ENCODE measurements around the gene PON3.

Gene PON3

GRCh38 chr7:95396136-95397032, at the start of gene PON3:
Gene PON3 (minus strand): TSS chr7:95396375. CDS start chr7:95396350, 25 bp downstream.
- no peak for DNase-seq (ENCODE audit: low read depth in 1 of 2, low spot score in 1 of 2)

GRCh38 chr7:95444796-95445195, 48.6 kb upstream of the PON3 start:
- no peak for DNase-seq (ENCODE audit: low read depth in 1 of 2, low spot score in 1 of 2)

- DNase-seq (ENCODE audit: low read depth in 1 of 2, low spot score in 1 of 2) = no peak
Measured at GRCh38 chr7:95441042-95441823, 45.1 kb upstream of the PON3 start.

GRCh38 chr7:95440394-95441038, 44.3 kb upstream of the PON3 start:
- DNase-seq (ENCODE audit: low read depth in 1 of 2, low spot score in 1 of 2) = no peak

GRCh38 chr7:95436407-95436806, 40.2 kb upstream of the PON3 start:
- no peak for DNase-seq (ENCODE audit: low read depth in 1 of 2, low spot score in 1 of 2)

GRCh38 chr7:95435422-95435780, 39.2 kb upstream of the PON3 start:
- no peak for DNase-seq (ENCODE audit: low read depth in 1 of 2, low spot score in 1 of 2)

GRCh38 chr7:95434557-95435421, 38.6 kb upstream of the PON3 start, which contains the start of gene PON2:
Gene PON2 (minus strand): TSS chr7:95435028. CDS start chr7:95434951, 77 bp downstream.
- peak in 1 of 2 donors; percentile 14 for DNase-seq (ENCODE audit: low read depth in 1 of 2, low spot score in 1 of 2)

GRCh38 chr7:95433952-95434556, 37.9 kb upstream of the PON3 start:
- DNase-seq (ENCODE audit: low read depth in 1 of 2, low spot score in 1 of 2) = no peak

GRCh38 chr7:95433129-95433528, 37.0 kb upstream of the PON3 start:
- no peak for DNase-seq (ENCODE audit: low read depth in 1 of 2, low spot score in 1 of 2)

- no peak for DNase-seq (ENCODE audit: low read depth in 1 of 2, low spot score in 1 of 2)
Measured at GRCh38 chr7:95432606-95433005, 36.4 kb upstream of the PON3 start.

- DNase-seq (ENCODE audit: low read depth in 1 of 2, low spot score in 1 of 2) = no peak
Measured at GRCh38 chr7:95430864-95431263, 34.7 kb upstream of the PON3 start.

GRCh38 chr7:95429241-95429990, 33.2 kb upstream of the PON3 start:
- no peak for DNase-seq (ENCODE audit: low read depth in 1 of 2, low spot score in 1 of 2)

- DNase-seq (ENCODE audit: low read depth in 1 of 2, low spot score in 1 of 2) = no peak
Measured at GRCh38 chr7:95427914-95428516, 31.8 kb upstream of the PON3 start.

- no peak for DNase-seq (ENCODE audit: low read depth in 1 of 2, low spot score in 1 of 2)
Measured at GRCh38 chr7:95427166-95427565, 31.0 kb upstream of the PON3 start.

- no peak for DNase-seq (ENCODE audit: low read depth in 1 of 2, low spot score in 1 of 2)
Measured at GRCh38 chr7:95425694-95426093, 29.5 kb upstream of the PON3 start.

- no peak for DNase-seq (ENCODE audit: low read depth in 1 of 2, low spot score in 1 of 2)
Measured at GRCh38 chr7:95424716-95425115, 28.5 kb upstream of the PON3 start.

- DNase-seq (ENCODE audit: low read depth in 1 of 2, low spot score in 1 of 2) = no peak
Measured at GRCh38 chr7:95421847-95422444, 25.8 kb upstream of the PON3 start.

GRCh38 chr7:95421000-95421846, 25.0 kb upstream of the PON3 start:
- DNase-seq (ENCODE audit: low read depth in 1 of 2, low spot score in 1 of 2) = no peak
